HG02588 (cell line): ENCODE results near the gene IGLON5.

ENCODE experiments used
- ATAC-seq: cut with Tn5 transposase; IDR thresholded peaks from one replicate; pipeline ENCODE4 v1.9.1; 2021; ENCODE audit warnings: mild to moderate bottlenecking, moderate library complexity; ENCODE audit not compliant: unreplicated experiment

The IGLON5 gene

DNA sequence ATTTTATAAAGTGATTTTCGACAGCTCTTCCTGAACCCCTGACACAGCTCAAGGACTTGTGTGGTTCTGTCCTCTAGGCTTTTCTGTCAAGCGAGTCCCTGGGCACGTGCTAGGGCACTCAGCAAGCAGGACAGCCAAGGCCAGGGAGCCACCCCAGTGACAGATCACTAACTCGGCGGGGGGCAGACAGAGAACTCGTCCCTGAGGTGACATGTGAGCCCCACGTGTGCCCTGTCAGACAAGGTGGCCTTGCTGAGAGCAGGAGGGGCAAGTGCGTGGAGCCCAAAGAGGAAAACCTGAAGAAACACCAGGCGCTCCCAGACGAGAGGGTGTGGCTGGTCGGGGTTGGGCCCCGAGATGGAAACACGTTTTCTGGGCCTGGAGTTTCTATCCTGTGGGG is 49.8 kb downstream of the IGLON5 start:
- no peak for ATAC-seq

DNA sequence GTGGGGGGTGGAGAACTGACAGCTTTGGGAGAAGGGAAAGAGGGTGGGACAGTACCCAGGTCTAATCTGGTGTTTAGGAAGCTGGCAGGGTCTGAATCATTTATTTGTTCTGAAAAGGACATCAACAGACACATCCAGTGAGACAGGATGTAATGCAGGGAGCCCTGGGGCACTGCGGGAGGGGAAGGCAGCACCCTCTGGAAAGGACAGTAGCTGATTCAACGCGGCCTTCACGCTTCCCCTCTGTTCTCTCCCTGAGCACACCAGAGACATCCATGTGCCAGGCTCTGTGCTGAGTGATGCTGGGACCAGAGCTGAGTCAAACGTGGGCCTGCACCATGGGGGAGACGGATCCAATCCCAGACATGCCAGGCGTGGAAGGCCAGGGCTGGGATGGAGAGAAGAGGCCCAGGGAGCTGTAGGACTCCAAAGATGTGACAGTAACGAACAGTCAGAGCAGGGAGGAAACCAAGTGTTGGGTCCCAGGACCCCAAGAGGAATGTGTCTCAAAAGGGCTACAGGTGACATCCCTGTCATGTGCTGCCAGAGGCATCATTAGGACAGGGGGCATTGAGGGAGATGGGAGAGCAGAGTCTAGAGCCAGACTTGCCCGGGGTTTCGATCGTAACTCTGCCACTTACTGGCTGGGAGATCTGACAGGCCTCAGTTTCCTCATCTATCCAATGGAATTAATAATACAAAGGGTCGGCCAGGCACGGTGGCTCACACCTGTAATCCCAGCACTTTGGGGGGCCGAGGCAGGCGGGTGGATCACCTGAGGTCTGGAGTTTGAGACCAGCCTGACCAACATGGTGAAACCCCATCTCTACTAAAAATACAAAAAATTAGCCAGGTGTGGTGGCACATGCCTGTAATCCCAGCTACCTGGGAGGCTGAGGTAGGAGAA is 53.0 kb downstream of the IGLON5 start:
- ATAC-seq: no peak

DNA sequence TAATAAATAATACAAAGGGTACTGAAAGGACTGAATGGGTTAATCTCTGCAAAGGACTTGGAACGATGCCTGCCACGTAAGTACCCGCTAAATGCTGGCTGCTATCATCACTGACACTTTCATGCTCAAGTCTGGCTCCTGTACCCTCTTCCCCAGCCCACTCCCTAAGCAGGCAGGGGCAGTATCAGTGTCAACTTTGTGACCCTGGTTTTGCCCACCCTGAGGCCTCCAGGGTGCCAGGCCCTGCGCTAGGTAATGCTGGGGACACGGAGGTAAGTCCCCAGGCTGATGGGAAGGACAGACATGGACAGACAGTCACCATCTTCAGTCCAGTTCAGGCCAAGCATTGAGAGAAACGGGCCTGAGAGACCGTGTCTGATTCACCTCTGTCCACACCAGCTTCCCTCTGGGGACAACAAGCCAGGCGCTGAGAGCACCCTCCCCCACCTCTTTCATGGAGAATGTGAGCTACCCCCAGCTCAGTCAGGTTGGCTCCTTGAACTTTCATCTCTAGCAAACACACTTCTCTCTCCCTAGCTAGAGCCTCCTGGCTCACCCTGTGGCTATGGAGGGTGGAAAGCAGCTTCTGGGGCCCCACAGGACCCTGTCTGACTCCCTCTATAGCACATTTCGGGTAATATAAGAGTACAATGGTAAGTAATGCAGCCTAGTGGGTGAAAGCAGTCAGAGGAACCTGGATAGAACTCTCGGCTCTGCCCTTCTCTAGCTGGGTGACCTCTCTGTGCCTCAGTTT is 53.9 kb downstream of the IGLON5 start:
- ATAC-seq: no peak

DNA sequence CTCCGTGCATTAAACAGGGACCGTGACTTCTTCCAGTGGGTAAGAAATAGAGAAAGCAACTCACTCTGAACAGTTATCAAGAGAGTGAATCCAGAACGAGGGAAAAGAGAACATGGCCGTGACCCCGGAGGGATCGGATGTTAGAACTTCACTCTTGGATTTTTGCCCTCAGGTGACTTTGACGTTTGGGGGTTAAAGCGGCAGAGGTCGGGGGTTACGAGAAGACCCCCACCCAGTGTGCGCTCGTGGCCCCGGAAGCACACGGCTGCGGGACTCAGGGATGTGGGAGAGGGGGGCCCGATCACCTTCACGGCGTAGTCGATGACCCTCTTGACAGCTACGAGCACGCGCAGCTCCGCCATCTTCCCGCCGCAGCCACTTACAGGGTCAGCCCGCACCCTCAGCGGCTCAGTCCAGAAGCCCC is 54.5 kb downstream of the IGLON5 start, which contains the start of gene ETFB:
Gene ETFB (minus strand): TSS at position 424 of the 424 bp plus-strand sequence. CDS start 62 bp downstream, at position 362.
- ATAC-seq: no peak

DNA sequence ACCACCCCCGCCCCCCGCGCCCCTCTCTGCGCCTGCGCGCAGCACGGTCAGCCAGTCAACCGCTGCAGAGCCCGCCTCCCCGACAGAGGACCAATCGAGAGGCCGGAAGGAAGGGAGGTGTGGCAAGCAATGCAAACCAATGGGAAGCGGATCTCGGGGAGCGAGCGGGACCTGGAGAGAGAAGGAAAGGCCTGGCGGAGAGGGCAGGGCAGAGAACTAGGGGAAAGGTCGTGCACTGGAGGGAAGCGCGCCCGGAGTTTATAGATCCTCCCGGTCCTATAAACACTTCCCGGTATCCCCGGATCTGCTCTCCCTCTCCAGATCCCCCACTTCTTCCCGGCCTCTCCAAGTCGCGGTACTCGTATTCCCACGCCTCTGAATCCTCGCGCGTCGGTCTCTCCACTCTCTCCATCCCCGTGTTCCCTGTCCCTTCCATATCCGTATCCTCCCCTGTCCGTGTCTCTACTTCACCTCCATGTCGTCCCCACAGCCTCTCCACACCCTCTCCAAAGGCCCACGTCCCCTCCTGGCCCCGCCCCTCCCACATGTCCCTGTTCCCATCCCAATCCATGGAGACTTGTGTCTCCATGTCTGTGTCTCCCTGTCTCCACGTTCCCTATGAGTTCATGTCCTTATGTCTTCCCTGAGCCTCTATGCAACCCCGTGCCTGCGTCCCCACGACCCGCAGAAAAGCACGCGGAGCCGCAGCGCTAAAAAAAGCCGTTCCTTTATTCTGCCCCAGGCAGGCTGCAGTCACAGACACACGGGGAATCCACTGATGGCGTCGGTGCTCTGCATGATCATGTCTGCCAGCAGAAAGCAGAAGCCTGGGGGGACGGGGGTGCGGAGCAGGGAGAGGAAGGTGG is 55.2 kb downstream of the IGLON5 start:
- ATAC-seq: peak; percentile 49

DNA sequence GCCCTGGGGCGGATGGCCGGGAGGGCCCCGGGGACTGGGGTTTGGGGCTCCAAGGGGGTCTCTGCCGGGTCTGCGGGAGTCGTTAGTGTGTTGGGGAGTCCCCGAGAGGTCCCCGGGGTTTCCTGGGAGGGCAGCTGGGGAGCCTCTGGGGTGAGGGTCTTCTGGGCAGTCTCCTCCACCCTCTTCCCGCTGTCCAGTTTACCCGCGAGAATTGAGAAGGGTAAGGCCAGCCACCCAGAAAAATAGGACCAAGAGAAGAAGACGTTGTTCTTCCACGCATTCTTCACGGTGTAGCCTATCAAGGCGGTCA is 55.8 kb downstream of the IGLON5 start:
- ATAC-seq: peak; percentile 8

DNA sequence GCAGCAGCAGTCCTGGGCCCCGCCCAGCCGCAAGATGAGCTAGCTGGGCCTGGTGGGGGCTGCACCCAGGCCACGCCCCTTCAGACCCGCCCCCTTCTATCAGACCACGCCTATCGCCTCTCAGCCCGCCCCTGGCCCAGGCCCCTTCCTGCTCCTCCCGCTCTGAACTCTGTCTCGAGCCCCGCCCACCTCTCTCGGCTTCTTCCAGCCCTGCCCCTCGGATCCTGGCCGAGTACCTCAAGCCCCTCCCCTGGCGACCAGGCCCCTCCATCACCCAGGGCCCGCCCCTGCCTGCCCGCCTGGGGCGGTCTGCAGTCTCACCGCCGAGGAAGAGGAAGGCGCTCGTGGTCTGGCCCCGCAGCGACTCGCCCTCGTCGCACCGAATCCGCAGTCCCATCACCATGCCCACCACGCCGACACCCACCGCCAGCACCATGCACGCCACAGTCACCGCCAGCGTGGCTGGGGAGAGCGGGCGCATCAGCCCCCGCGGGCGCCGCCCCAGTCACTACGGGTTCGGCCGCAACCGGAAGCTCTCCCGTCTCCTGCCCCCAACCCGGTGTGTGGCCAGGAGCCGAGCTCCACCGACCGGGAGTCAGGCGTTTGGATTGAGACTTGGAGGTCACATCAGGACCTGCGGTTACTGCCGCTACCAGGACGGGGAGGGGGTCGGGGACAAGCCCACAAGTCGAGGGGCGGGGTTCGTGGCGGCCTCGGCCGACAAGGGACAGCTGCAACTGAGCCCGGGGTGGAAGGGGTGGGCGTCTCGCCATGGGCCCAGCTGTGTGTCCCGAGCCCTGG is 56.3 kb downstream of the IGLON5 start:
- peak; percentile 72 for ATAC-seq

DNA sequence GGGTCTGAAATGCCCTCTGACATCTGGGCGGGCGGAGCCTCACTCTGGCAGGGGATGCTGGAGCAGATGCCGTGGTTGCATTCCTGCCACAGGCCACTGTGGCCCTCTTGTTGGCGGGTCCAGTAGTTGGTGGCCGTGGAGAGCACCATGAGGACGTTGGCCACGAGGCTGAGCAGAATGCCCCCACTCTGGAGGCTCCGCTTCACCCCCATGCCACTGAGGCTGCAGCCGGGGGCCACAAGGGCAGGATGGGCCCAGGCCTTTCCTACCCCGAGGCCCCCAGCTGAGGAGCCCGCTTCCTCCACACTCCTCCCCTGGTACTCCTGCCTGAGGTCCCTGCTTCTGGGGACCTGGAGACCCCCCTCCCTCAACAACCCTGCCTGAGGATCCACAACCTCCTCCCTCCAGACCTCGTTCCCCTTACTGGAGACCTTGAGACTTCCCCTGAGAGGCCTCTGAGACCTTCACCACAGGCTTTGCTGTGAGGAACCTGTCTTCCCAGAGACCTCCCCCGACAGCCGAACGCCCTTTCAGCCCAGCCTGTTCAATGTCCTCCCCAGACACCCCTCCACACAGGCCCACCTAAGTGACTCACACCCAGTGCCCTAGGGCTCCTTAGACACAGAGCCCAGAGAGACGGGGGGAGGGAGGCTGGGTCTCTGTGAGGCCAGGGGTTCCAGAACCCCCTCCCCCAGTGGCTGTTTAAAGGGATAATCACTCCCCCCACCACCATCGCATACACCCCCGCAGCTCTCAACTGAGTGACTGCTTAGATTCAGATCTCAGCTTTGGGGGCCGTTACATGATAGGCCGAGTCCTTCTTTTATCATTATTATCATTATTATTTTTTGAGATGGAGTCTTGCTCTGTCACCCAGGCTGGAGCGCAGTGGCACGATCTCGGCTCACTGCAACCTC is 57.2 kb downstream of the IGLON5 start, which contains the start of gene CLDND2:
Gene CLDND2 (minus strand): TSS at position 638 of the 917 bp plus-strand sequence. CDS start 426 bp downstream, at position 212.
- ATAC-seq: no peak

DNA sequence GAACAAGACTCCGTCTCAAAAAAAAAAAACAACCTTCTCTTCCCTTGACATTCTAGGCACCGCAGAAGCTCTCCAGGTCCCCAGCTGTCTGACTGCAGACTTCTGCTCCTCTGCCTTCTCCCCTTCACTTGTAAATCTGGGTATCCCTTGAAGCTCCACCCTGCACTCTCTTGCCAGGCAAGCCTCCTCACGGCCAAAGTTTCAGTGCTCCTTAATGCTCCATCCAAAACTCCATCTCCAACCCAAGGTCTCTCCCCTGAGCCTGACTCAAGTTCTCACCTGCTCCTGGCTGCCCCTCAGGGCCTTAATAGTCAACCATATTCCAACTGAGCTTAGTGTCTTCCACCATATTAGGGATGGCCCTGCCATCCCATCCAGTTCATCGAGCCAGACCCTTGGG is 58.8 kb downstream of the IGLON5 start:
- no peak for ATAC-seq

DNA sequence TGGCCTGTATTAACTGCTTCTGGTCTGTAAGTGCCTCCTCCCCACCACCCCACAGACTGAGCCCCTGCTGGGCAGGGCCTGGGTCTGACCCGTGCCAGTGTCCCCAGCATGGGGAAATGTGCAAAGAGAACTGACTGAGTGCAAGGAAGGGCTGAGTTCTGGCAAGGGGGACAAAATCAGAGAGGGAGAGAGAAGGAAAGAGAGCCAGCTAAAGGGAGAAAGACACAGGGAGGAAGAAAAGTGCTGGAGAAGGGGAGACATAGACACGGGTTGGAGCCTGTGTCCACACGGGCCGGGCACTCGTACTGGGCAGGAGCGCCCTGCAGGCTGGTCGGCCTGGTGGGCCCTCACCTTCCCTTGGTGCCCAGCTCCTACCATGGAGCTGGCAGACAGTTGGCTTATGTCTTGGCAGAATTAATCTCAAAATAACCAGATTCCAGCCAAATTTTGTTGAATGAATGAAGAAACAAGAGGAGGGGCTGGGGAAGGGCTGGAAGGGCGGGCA is 59.8 kb downstream of the IGLON5 start:
- no peak for ATAC-seq

DNA sequence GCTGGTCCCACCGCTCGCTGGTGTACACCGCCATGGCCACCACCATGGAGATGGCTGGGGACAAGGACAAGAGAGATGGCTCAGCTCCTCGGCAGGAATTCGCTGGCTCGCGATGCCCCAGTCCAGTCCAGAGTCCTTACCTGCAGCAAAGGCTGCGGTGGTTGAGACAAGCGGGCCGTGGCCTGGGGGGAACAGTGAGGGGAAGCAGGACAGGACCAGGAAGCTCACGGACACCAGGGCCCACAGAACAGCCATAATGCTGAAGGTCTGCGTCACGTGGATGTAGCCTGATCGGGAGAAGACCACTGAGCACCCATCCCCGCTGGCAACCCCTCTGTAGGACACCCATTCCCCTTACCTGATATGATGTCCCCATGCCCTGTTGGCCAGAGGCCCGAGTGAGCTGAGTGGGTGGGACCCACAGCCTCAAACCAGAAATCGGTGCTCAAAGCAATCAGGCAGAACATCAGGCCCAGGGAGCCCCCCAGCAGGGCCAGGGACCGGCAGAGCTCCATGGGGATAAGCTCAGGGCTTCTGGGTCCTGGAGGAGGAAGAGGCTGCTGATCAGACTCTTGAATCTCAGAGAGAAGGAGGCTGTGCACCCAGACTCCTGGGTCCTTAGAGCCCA is 60.7 kb downstream of the IGLON5 start:
- ATAC-seq: no peak

DNA sequence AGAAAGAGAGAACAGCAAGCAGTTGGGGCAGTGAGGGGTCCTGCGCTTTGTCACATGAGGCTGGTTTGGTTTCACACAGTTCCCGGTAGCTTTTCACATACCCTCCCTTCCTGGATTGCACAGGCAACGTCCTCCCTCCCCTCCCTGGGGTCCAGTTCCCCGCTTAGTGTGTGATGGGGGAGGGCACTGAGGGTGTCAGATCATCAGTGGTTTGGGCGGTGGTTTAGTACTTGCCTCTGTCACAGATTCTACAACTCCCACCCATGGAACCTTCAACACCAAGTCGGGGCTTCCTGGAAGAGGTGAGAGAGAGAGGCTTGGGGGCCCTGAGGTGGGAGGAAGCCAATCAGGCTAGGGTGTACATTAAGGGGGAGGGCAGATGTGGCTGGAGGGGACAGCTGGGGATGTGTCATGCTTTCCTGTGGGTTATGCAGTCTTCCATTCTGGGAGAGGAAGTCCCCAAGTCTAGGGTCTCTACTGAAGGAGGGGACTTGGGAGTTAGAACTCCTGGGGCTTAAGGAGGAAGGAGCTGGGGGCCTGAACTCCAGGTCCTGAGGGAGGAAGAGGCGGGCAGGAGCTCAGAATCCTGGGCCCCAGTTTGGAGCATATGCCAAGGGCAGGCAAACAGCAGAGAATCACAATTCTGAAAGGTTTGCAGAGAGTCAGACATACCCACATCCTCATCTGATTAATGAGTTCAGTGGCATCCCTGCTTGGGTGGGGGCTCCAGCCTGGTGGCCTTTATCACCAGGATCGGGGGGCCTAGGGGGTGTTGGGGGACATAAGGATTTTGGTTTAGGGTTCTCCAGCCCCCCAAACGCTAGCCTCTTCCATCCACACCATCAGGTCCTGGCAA is 61.4 kb downstream of the IGLON5 start, which contains the start of gene NKG7:
Gene NKG7 (minus strand): TSS at position 6 of the 856 bp plus-strand sequence. CDS start 119 bp downstream, outside the sequence.
- no peak for ATAC-seq

DNA sequence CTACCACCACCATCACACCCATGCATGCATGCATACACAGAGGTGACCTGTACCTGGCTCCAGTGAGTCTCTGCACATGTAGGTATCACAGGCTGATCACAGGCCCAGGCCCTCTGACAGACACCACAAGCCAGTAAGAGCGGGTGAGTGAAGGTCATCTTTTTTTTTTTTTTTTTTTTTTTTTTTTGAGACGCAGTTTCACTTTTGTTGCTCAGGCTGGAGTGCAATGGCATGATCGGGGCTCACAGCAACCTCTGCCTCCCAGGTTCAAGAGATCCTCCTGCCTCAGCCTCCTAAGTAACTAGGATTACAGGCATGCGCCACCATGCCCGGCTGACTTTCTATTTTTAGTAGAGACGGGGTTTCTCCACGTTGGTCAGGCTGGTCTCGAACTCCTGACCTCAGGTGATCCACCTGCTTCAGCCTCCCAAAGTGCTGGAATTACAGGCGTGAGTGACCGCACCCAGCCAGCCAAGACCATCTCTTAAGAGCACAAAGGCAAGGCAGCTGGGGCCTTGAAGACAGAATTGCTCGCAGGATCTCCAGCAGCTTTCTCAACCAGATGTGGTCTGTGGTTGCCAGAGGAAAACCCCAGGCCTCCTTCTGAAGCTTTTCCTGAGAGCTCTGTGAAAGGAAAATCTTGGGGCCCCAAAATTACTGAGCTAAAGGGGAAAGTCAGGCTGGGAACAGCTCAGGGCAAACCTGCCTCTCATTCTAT is 64.2 kb downstream of the IGLON5 start:
- ATAC-seq: no peak

DNA sequence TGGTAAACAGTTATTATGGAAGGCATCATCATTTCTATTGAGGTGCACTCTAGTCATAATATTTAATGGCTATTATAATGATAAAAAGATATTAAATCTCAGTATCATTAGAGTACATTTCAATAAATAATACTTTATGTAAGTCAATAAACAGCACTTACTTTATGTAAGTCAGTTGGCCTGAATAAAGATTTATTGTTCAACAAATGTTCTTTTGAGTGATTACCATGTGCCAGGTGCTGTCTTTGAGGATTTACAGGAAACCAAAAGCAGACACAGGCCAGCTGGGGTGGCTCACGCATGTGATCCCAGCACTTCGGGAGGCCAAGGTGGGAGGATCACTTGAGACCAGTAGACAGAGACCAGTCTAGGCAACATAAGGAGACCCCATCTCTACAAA is 66.0 kb downstream of the IGLON5 start:
- ATAC-seq: no peak

DNA sequence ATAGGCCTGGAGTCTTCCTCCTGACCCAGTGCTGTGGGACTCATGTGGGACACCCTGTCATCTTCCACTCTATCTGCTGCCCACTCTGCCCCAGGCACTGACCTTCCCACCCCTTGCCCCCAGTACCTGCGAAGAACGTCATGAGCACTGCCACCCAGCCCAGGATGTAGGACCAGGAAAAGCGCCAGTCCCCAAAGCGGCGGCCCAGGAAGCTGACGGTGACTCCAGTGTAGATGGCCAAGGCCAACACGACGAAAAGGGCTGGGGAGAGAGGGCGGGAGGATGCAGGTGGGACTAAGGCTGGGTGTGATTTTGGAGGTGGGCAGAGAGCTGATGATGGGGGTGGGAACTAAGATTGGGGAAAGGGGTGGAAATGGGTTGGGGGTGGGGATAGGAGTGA is 68.9 kb downstream of the IGLON5 start:
- ATAC-seq: no peak
